Measurements from ENCODE around the gene SLC35F6.

GRCh38 chr2:26805241-26805676, 41.2 kb downstream of the SLC35F6 start:
- no peak for TF ChIP-seq NFATC4 (CRISPR knock-in tag; IDR thresholded peaks at IDR 0.05)
- TF ChIP-seq USF1 (CRISPR knock-in tag; IDR thresholded peaks at IDR 0.05) = no peak
- TF ChIP-seq PREB (CRISPR knock-in tag; IDR thresholded peaks at IDR 0.05; ENCODE audit: borderline replicate concordance) = no peak
- TF ChIP-seq MLX (CRISPR knock-in tag; IDR thresholded peaks at IDR 0.05) = no peak
- no peak for TF ChIP-seq CTCF (IDR thresholded peaks at IDR 0.05)
- no peak for TF ChIP-seq E2F1 (CRISPR knock-in tag; IDR thresholded peaks at IDR 0.05)
- no peak for TF ChIP-seq ARID4B (CRISPR knock-in tag; IDR thresholded peaks at IDR 0.05; ENCODE audit: borderline replicate concordance)
- TF ChIP-seq SP1 (CRISPR knock-in tag; conservative IDR thresholded peaks at IDR 0.05) = no peak
- TF ChIP-seq NFYB (CRISPR knock-in tag; conservative IDR thresholded peaks at IDR 0.05; ENCODE audit: low read depth) = no peak
- no peak for TF ChIP-seq ZBTB43 (CRISPR knock-in tag; IDR thresholded peaks at IDR 0.05)
- no peak for TF ChIP-seq ESRRA (CRISPR knock-in tag; IDR thresholded peaks at IDR 0.05; ENCODE audit: borderline replicate concordance)
- no peak for TF ChIP-seq FOXP4 (CRISPR knock-in tag; IDR thresholded peaks at IDR 0.05)
